ENCODE data around the gene SLFNL1. TPM values are rescaled to one million over a fixed set of nuclear protein-coding genes. Genes with fewer than 3 reads are reported as not detected.

The SLFNL1 gene
- total RNA-seq, 1 experiment from 2014 or later = not detected

GRCh38 chr1:40969445-40969844 is 52.1 kb downstream of the SLFNL1 start:
- no peak for DNase-seq (ENCODE audit: low spot score)
- ATAC-seq = no peak
- no peak overlapping the region for H3K27ac Mint-ChIP-seq
- TF ChIP-seq RORB (CRISPR knock-in tag; IDR thresholded peaks at IDR 0.05) (no peak), NFATC4 (CRISPR knock-in tag; IDR thresholded peaks at IDR 0.05) (no peak), NR1H2 (CRISPR knock-in tag; IDR thresholded peaks at IDR 0.05) (no peak), NFYB (CRISPR knock-in tag; conservative IDR thresholded peaks at IDR 0.05; ENCODE audit: low read depth) (no peak), GTF2I (CRISPR knock-in tag; conservative IDR thresholded peaks at IDR 0.05) (no peak), GABPB1 (CRISPR knock-in tag; IDR thresholded peaks at IDR 0.05) (no peak), ZNF317 (CRISPR knock-in tag; IDR thresholded peaks at IDR 0.05; ENCODE audit: borderline replicate concordance, low read depth) (no peak), ARID4B (CRISPR knock-in tag; IDR thresholded peaks at IDR 0.05; ENCODE audit: borderline replicate concordance) (no peak), E2F1 (CRISPR knock-in tag; IDR thresholded peaks at IDR 0.05) (no peak), EMX1 (CRISPR knock-in tag; IDR thresholded peaks at IDR 0.05) (no peak), ZNF423 (CRISPR knock-in tag; IDR thresholded peaks at IDR 0.05) (no peak)
- TF ChIP-seq, protein P1, sequence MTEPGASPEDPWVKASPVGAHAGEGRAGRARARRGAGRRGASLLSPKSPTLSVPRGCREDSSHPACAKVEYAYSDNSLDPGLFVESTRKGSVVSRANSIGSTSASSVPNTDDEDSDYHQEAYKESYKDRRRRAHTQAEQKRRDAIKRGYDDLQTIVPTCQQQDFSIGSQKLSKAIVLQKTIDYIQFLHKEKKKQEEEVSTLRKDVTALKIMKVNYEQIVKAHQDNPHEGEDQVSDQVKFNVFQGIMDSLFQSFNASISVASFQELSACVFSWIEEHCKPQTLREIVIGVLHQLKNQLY (CRISPR knock-in tag; IDR thresholded peaks at IDR 0.05) = no peak
- H3K9me3 Mint-ChIP-seq = no peaks in the 10 kb centered on the region
- H3K36me3 Mint-ChIP-seq = no peaks in the 10 kb centered on the region
- peaks cover 6% of the 10 kb centered on the region for H3K27me3 Mint-ChIP-seq (ENCODE audit: low read depth)
- peaks cover 15% of the 10 kb centered on the region for H3K4me1 Mint-ChIP-seq
- CTCF ChIA-PET = no interaction called here
- POLR2A ChIA-PET = no interaction called here
- H3K4me3 Mint-ChIP-seq = no peak overlapping the region

DNA sequence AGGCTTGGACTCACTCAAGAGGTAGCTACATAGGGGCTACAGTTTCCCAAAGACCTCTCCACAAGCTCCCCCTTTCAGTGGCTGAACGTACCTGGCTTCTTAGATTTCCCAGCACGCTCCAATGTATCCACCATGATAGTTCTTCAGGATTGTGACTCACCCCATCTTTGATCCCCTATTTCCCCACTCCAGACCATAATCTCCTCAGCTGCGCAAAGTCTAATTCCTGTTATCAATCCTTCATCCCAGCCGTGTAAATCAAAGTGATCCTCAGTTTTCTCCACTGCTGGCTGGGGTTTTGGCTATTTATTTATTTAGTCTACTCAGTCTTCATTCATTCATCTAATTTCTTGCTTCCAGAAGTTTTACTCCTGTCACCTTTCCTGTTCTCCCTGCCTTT is 55.1 kb downstream of the SLFNL1 start:
- Mint-ChIP-seq H3K36me3 (no peaks in the 10 kb centered on the region), H3K4me3 (no peak overlapping the region), H3K4me1 (peaks cover 15% of the 10 kb centered on the region), H3K9me3 (no peaks in the 10 kb centered on the region), H3K27ac (no peak overlapping the region), H3K27me3 (ENCODE audit: low read depth) (peaks cover 6% of the 10 kb centered on the region)
- ChIA-PET POLR2A (interaction anchor here (0.7 kb wide), 1 partner anchor 875 kb away, joined by 3 read pairs; no protein-coding TSS in a partner anchor), CTCF (interaction anchor here (1.7 to 3.3 kb wide), 2 partner anchors 13 to 18 kb away, joined by 9 to 15 read pairs; no protein-coding TSS in a partner anchor)
- DNase-seq (ENCODE audit: low spot score) (no peak), ATAC-seq (no peak)
- TF ChIP-seq, protein P2, sequence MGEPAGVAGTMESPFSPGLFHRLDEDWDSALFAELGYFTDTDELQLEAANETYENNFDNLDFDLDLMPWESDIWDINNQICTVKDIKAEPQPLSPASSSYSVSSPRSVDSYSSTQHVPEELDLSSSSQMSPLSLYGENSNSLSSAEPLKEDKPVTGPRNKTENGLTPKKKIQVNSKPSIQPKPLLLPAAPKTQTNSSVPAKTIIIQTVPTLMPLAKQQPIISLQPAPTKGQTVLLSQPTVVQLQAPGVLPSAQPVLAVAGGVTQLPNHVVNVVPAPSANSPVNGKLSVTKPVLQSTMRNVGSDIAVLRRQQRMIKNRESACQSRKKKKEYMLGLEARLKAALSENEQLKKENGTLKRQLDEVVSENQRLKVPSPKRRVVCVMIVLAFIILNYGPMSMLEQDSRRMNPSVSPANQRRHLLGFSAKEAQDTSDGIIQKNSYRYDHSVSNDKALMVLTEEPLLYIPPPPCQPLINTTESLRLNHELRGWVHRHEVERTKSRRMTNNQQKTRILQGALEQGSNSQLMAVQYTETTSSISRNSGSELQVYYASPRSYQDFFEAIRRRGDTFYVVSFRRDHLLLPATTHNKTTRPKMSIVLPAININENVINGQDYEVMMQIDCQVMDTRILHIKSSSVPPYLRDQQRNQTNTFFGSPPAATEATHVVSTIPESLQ (CRISPR knock-in tag; IDR thresholded peaks at IDR 0.05) = no peak

Other genes starting within 250 kb of the SLFNL1 start
- 3.3 to 4.0 TPM (median 3.6 TPM) in 3 replicates for gene KCNQ4, start 237.9 kb downstream of the SLFNL1 start, total RNA-seq (2021)
- gene CITED4, start 159.4 kb downstream of the SLFNL1 start, total RNA-seq (2021) = 22.3 to 24.6 TPM (median 23.9 TPM) in 3 replicates
- 65.7 to 73.4 TPM (median 65.8 TPM) in 3 replicates for gene CTPS1, start 42.0 kb downstream of the SLFNL1 start, total RNA-seq (2021)
- 14.9 to 19.4 TPM (median 17.2 TPM) in 3 replicates for gene SCMH1, start 220.6 kb upstream of the SLFNL1 start, total RNA-seq (2021)

Measured in WTC11 (cell line).